OCI-LY7 (cell line): Measurements from ENCODE around the gene TRAPPC12. TPM values are rescaled to one million over a fixed set of nuclear protein-coding genes. Genes with fewer than 3 reads are reported as not detected.

Experiments used
- BruUV-seq: library from RNA; stranded (reverse); fragments of 400-500 nt; replicated peaks from 2 replicates; lab custom pipeline; 2021; lab: Mats Ljungman, UMichigan
- CTCF ChIA-PET: fragments of 300-600 bp; sonication (Branson Sonifier 250); formaldehyde crosslinking; loops from one replicate; lab custom pipeline; 2022; ENCODE audit warnings: antibody characterized with exemption; ENCODE audit not compliant: unreplicated experiment; lab: Charles Lee
- POLR2A ChIA-PET: fragments of 300-600 bp; sonication (Branson Sonifier 250); formaldehyde crosslinking; loops from one replicate; lab custom pipeline; 2022; ENCODE audit warnings: antibody characterized with exemption; lab: Charles Lee
- DNase-seq: peaks from one replicate; pipeline ENCODE4 v3.0.0-alpha.2; 2015; ENCODE audit warnings: low spot score
- H2AFZ ChIP-seq: fragments of 200-600 bp; sonication (generic), shearing (Covaris generic); 2 replicates; pipeline ENCODE4 v1.6.1; 2014; ENCODE audit warnings: mild to moderate bottlenecking, antibody characterized with exemption, low read length, moderate library complexity
- H3K27ac ChIP-seq: fragments of 200-600 bp; sonication (generic); 2 replicates; pipeline ENCODE4 v1.5.1; 2014; ENCODE audit warnings: mixed run types, low read depth, mild to moderate bottlenecking, moderate library complexity, low read length, inconsistent platforms; ENCODE audit not compliant: poor library complexity, severe bottlenecking
- H3K36me3 ChIP-seq: fragments of 200-600 bp; sonication (generic); 2 replicates; pipeline ENCODE4 v1.6.1; 2014; ENCODE audit warnings: mild to moderate bottlenecking, antibody characterized with exemption, low read length, moderate library complexity, mixed read lengths; ENCODE audit not compliant: insufficient read depth
- H3K4me1 ChIP-seq: fragments of 200-600 bp; sonication (generic); 2 replicates; pipeline ENCODE4 v1.5.1; 2014; ENCODE audit warnings: mild to moderate bottlenecking, low read length; ENCODE audit not compliant: insufficient read depth, poor library complexity, severe bottlenecking
- H3K4me2 ChIP-seq: fragments of 200-600 bp; sonication (generic); 2 replicates; pipeline ENCODE4 v1.6.1; 2014; ENCODE audit warnings: mild to moderate bottlenecking, low read length
- H3K4me3 ChIP-seq: fragments of 200-600 bp; sonication (generic); 2 replicates; pipeline ENCODE4 v1.5.1; 2014; ENCODE audit warnings: mild to moderate bottlenecking, low read depth, low read length; ENCODE audit not compliant: poor library complexity, severe bottlenecking
- H3K79me2 ChIP-seq: fragments of 200-600 bp; sonication (generic); 2 replicates; pipeline ENCODE4 v1.6.1; 2016; ENCODE audit warnings: low read depth, mild to moderate bottlenecking, low read length, moderate library complexity, mixed read lengths; ENCODE audit not compliant: insufficient read depth
- H3K9me2 ChIP-seq: fragments of 200-600 bp; sonication (generic); 2 replicates; pipeline ENCODE4 v1.6.1; 2016; ENCODE audit warnings: mild to moderate bottlenecking, low read length, mixed read lengths; ENCODE audit not compliant: insufficient read depth
- H3K9me3 ChIP-seq: fragments of 200-600 bp; sonication (generic); 2 replicates; pipeline ENCODE4 v1.6.1; 2014; ENCODE audit warnings: mild to moderate bottlenecking, mixed run types, low read length, mixed read lengths
- H4K20me1 ChIP-seq: fragments of 200-600 bp; sonication (generic); 2 replicates; pipeline ENCODE4 v1.6.1; 2014; ENCODE audit warnings: mild to moderate bottlenecking, antibody characterized with exemption, low read length, moderate library complexity, mixed read lengths; ENCODE audit not compliant: insufficient read depth
- CTCF ChIP-seq: fragments of 200-600 bp; sonication (generic); conservative IDR thresholded peaks from 2 replicates; pipeline ENCODE4 v1.5.1; 2014; ENCODE audit warnings: mild to moderate bottlenecking, antibody characterized with exemption, low read length, moderate library complexity, mixed read lengths
- EZH2phosphoT487 ChIP-seq: fragments of 200-600 bp; sonication (generic); IDR thresholded peaks from 2 replicates; pipeline ENCODE4 v1.6.1; 2018; ENCODE audit warnings: low read depth, borderline replicate concordance, mild to moderate bottlenecking, mixed run types, antibody characterized with exemption, low read length, moderate library complexity, mixed read lengths
- intact Hi-C: fragments of 100-400 bp; cut with micrococcal nuclease; formaldehyde crosslinking; loops from one replicate; pipeline ENCODE4 v1.10.0; 2022; ENCODE audit not compliant: unreplicated experiment
- total RNA-seq, 2 experiments: library from RNA; depleted of rRNA in 1 of 2; stranded (reverse); fragments of >200 nt in 1 of 2; shearing (Covaris generic) in 1 of 2; gene quantifications; 2 replicates each; pipeline ENCODE4 v1.2.3, GENCODE V29; 2014 to 2022

The TRAPPC12 gene
- total RNA-seq, 2 experiments from 2014 or later = 85.2 to 91.6 TPM

- no peaks in the 10 kb centered on the region; the same call in 1 of the 2 replicates for H4K20me1 ChIP-seq
- no peak for TF ChIP-seq EZH2phosphoT487
- TF ChIP-seq CTCF = no peak
- H3K36me3 ChIP-seq = peaks cover 28% of the 10 kb centered on the region
- peak overlapping the region; percentile 63; the same call in 1 of the 2 replicates for H2AFZ ChIP-seq
- POLR2A ChIA-PET = interaction anchor here (0.7 kb wide), 4 partner anchors 252 to 507 kb away, joined by 3 to 8 read pairs (median 3); no protein-coding TSS in a partner anchor
- peaks cover 53% of the 10 kb centered on the region for H3K79me2 ChIP-seq
- H3K4me3 ChIP-seq = peak overlapping the region; percentile 83
- H3K4me2 ChIP-seq = peak overlapping the region; percentile 79
- H3K9me2 ChIP-seq = no peaks in the 10 kb centered on the region
- H3K27ac ChIP-seq = peak overlapping the region; percentile 54
- BruUV-seq = no TSS peak
- intact Hi-C loops = loop anchor here (5.0 kb wide), 2 partner anchors 138 to 227 kb away; partner anchors contain the start of gene ADI1
- no peak for DNase-seq
- CTCF ChIA-PET = interaction anchor here (1.3 kb wide), 1 partner anchor 17 kb away, joined by 4 read pairs; no protein-coding TSS in a partner anchor
- no peaks in the 10 kb centered on the region for H3K9me3 ChIP-seq
- H3K4me1 ChIP-seq = peaks cover 28% of the 10 kb centered on the region
These were observed 201 bp upstream of the TRAPPC12 start for GRCh38 chr2:3379339-3379646.

- Histone ChIP-seq H3K4me2 (no peak overlapping the region), H2AFZ (no peak overlapping the region), H3K36me3 (peaks cover 65% of the 10 kb centered on the region), H3K9me3 (no peaks in the 10 kb centered on the region), H3K27ac (no peak overlapping the region), H3K79me2 (peaks cover 17% of the 10 kb centered on the region), H3K9me2 (no peaks in the 10 kb centered on the region), H3K4me1 (no peaks in the 10 kb centered on the region), H3K4me3 (no peak overlapping the region), H4K20me1 (no peaks in the 10 kb centered on the region)
- BruUV-seq = no TSS peak
- ChIA-PET POLR2A (interaction anchor here (0.6 to 2.9 kb wide), 5 partner anchors 8 to 262 kb away, joined by 3 to 15 read pairs (median 4); partner anchors contain the start of gene EIPR1), CTCF (no interaction called here)
- intact Hi-C loops = no loop called here
- DNase-seq = no peak
- no peak for TF ChIP-seq EZH2phosphoT487
- TF ChIP-seq CTCF = no peak
These were observed 7.0 kb downstream of the TRAPPC12 start for GRCh38 chr2:3386448-3386958.

- Histone ChIP-seq H3K4me1 (no peaks in the 10 kb centered on the region), H3K4me2 (no peak overlapping the region), H3K9me2 (no peaks in the 10 kb centered on the region), H3K36me3 (peaks cover 65% of the 10 kb centered on the region), H3K27ac (no peak overlapping the region), H4K20me1 (no peaks in the 10 kb centered on the region), H3K4me3 (no peak overlapping the region), H3K79me2 (peaks cover 13% of the 10 kb centered on the region; the same call in 1 of the 2 replicates), H2AFZ (no peak overlapping the region), H3K9me3 (no peaks in the 10 kb centered on the region)
- ChIA-PET POLR2A (interaction anchor here (0.6 to 2.9 kb wide), 3 partner anchors 8 to 19 kb away, joined by 3 to 15 read pairs (median 4); partner anchors contain the start of gene EIPR1), CTCF (no interaction called here)
- intact Hi-C loops = no loop called here
- TF ChIP-seq CTCF (no peak), EZH2phosphoT487 (no peak)
- BruUV-seq = no TSS peak
- DNase-seq = no peak
These were observed 7.5 kb downstream of the TRAPPC12 start for GRCh38 chr2:3387011-3387410.
